HL-60 (cell line): Measurements from ENCODE around the gene FBXO2.

Source experiments
- CTCF ChIP-seq: IDR thresholded peaks from one replicate; pipeline ENCODE4 v1.5.1; 2011; ENCODE audit warnings: low read length, control low read depth, inconsistent platforms; ENCODE audit not compliant: insufficient read depth
- POLR2AphosphoS5 ChIP-seq: IDR thresholded peaks from 2 replicates; pipeline ENCODE4 v1.6.1; 2012; ENCODE audit warnings: low read depth

- TF ChIP-seq CTCF (no peak), POLR2AphosphoS5 (no peak)
Observed at GRCh38 chr1:11602981-11603380, 51.2 kb downstream of the FBXO2 start.
